Activated naive CD8-positive, alpha-beta T cell treated with anti-CD3 and anti-CD28 coated beads for 36 hours (primary cell): Measurements from ENCODE around the gene KCNT2. TPM values are rescaled to one million over a fixed set of nuclear protein-coding genes. Genes with fewer than 3 reads are reported as not detected.
"Not testable (repeated sequence)": the region's sequence is repeated elsewhere in the genome, so short reads cannot be mapped to it uniquely, and the experiment has no call there.

ENCODE experiments used
- DNase-seq: peaks from one replicate; pipeline ENCODE4 v3.0.0; 2021
- H3K27ac Mint-ChIP-seq: one replicate; pipeline ENCODE4 v1.8.0; 2022; ENCODE audit warnings: mild to moderate bottlenecking, moderate library complexity, mixed read lengths
- H3K27me3 Mint-ChIP-seq: one replicate; pipeline ENCODE4 v1.8.0; 2022; ENCODE audit warnings: mild to moderate bottlenecking, mixed read lengths
- H3K36me3 Mint-ChIP-seq: one replicate; pipeline ENCODE4 v1.8.0; 2021; ENCODE audit warnings: mild to moderate bottlenecking, mixed read lengths
- H3K4me1 Mint-ChIP-seq: one replicate; pipeline ENCODE4 v1.8.0; 2021; ENCODE audit warnings: mixed read lengths
- H3K4me3 Mint-ChIP-seq: one replicate; pipeline ENCODE4 v1.8.0; 2022; ENCODE audit warnings: mild to moderate bottlenecking, moderate library complexity, mixed read lengths
- H3K9me3 Mint-ChIP-seq: one replicate; pipeline ENCODE4 v1.8.0; 2022; ENCODE audit warnings: mixed read lengths
- total RNA-seq, 2 experiments: library from RNA; stranded (reverse); gene quantifications; one replicate each; pipeline ENCODE4 v1.2.3, GENCODE V29; 2021

The KCNT2 gene
- total RNA-seq, 2 experiments from 2014 or later: not detected

DNA sequence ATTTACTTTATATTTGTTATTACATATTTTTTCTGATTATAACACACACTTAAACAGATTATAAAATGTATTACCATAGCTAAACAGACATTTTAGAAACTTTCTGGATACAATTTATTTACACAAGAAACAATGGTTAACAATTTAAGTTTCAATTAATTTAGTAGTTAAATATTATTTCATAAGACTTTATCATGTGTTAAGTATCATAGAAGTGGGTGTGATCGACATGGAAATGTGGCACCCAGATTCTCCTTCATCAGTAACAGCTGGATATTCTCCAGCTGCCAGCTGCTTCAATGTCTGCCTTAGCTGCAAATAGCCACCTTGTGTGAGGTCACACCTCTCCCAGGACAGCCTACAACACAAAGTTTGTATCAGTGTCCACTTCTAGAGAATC lies 97.8 kb downstream of the KCNT2 start:
- Mint-ChIP-seq H3K27ac (no peak overlapping the region), H3K9me3 (no peaks in the 10 kb centered on the region), H3K4me1 (no peaks in the 10 kb centered on the region), H3K36me3 (no peaks in the 10 kb centered on the region), H3K27me3 (no peaks in the 10 kb centered on the region), H3K4me3 (no peak overlapping the region)
- DNase-seq: no peak

DNA sequence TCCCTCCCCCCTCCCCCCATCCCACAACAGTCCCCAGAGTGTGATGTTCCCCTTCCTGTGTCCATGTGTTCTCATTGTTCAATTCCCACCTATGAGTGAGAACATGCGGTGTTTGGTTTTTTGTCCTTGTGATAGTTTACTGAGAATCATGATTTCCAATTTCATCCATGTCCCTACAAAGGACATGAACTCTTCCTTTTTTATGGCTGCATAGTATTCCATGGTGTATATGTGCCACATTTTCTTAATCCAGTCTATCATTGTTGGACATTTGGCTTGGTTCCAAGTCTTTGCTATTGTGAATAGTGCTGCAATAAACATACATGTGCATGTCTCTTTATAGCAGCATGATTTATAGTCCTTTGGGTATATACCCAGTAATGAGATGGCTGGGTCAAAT lies 104.0 kb downstream of the KCNT2 start:
- H3K9me3 Mint-ChIP-seq, H3K27me3 Mint-ChIP-seq, DNase-seq, H3K36me3 Mint-ChIP-seq, H3K4me1 Mint-ChIP-seq, H3K4me3 Mint-ChIP-seq, H3K27ac Mint-ChIP-seq: not testable (repeated sequence)

DNA sequence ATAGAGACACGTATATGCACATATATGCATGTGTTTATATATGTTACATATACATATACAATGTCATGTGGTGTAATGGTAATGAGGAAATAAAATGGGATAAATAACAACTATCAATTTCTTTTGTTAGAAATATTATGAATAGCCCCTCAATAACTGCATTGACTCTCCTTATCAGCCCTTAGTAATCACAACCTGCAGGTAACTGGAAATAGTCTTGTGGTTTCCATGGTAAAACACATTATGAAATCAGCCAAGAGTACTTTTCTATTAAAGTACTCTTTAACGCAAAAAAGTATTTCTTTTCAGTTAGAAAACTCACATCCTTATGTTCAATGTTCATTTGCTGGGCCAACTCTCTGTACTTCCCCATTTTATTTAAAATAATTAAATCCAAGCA lies 105.8 kb downstream of the KCNT2 start:
- Mint-ChIP-seq H3K4me3 (no peak overlapping the region), H3K27me3 (no peaks in the 10 kb centered on the region), H3K27ac (no peak overlapping the region), H3K4me1 (no peaks in the 10 kb centered on the region), H3K36me3 (no peaks in the 10 kb centered on the region), H3K9me3 (peaks cover 2% of the 10 kb centered on the region)
- DNase-seq: no peak

DNA sequence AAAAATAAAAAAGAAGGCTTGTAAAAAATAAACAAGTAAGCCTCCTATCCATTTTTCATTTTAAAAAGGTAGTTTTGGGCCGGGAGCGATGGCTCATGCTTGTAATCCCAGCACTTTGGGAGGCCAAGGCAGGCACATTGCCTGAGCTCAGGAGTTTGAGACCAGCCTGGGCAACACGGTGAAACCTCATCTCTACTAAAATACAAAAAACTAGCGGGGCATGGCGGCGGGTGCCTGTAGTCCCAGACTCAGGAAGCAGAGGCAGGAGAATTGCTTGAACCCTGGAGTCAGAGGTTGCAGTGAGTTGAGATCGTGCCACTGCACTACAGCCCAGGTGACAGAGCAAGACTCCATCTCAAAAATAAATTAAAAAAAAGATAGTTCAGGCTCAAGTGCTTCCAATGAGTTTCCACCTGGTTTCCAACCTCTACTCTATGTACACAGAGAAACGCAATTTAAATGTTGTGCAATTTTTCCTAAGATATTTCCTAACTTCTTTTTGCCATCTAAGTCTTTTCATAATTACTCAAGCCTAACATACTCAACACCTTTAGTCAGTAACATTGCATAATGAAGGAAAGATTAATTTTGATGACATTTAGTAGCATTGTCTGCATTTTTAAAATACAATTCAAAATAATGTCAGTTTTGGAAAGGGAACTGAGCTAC lies 106.3 kb downstream of the KCNT2 start:
- Mint-ChIP-seq H3K9me3 (peaks cover 2% of the 10 kb centered on the region), H3K36me3 (no peaks in the 10 kb centered on the region), H3K4me3 (no peak overlapping the region), H3K4me1 (no peaks in the 10 kb centered on the region), H3K27me3 (no peaks in the 10 kb centered on the region), H3K27ac (no peak overlapping the region)
- DNase-seq: no peak

DNA sequence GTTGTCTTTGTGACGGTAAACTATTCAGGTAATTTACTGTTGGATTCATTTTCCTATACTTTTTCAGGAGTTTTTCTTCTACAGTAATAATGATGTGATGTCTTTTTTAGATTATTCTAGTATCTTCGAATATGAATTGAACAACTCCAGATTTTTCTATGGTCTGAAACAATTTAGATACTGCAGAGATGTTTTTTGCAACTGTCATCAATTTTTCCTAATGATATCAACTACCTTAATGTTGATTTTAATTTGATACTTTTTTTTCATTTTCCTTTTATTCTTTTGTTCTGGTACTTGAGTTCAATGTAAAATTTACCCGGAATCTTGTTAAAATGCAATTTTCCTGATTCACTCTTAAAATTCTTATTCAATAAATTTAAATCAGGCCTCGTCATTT lies 110.4 kb downstream of the KCNT2 start:
- Mint-ChIP-seq H3K27me3 (no peaks in the 10 kb centered on the region), H3K4me3 (no peak overlapping the region), H3K27ac (no peak overlapping the region), H3K4me1 (no peaks in the 10 kb centered on the region), H3K9me3 (no peaks in the 10 kb centered on the region), H3K36me3 (no peaks in the 10 kb centered on the region)
- DNase-seq: no peak

DNA sequence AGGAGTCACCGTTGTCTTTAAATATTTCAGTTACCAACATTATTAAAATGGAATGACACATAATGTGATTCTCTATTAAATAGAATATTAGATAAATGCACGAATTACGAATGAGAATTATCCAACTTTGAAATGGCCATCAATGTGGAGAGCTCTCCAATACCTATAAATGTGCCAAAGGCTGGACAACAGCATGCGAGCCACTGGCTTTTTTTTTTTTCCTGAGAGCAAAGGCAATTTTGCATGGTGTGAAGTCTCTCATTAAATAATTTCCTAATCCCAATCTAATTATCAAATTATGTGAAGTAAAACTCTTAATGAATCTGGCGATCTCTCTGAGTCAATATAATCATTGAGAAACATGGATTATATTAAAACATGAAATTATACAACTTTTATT lies 113.5 kb downstream of the KCNT2 start:
- Mint-ChIP-seq H3K36me3 (no peaks in the 10 kb centered on the region), H3K4me3 (no peak overlapping the region), H3K27me3 (no peaks in the 10 kb centered on the region), H3K4me1 (no peaks in the 10 kb centered on the region), H3K9me3 (no peaks in the 10 kb centered on the region), H3K27ac (no peak overlapping the region)
- no peak for DNase-seq

DNA sequence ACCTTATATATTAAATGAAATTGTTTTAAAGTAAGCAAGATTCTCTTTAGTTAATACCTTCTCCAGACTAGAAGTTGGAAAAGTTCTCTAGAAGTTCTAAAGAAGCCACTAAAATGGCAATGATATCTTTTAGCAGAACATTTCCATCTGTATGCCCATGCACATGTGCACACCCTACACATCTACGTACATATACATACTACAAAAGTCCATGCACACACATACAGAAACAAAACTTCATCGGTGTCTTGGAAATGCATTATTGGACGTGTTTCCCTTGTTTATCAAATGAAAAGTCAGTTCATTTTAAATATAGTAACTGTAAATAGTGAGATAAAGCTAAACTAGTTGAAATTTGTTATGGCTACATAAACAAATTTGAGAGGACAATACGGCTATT lies 114.4 kb downstream of the KCNT2 start:
- Mint-ChIP-seq H3K27ac (no peak overlapping the region), H3K9me3 (no peaks in the 10 kb centered on the region), H3K4me3 (no peak overlapping the region), H3K36me3 (no peaks in the 10 kb centered on the region), H3K4me1 (no peaks in the 10 kb centered on the region), H3K27me3 (no peaks in the 10 kb centered on the region)
- DNase-seq: no peak

DNA sequence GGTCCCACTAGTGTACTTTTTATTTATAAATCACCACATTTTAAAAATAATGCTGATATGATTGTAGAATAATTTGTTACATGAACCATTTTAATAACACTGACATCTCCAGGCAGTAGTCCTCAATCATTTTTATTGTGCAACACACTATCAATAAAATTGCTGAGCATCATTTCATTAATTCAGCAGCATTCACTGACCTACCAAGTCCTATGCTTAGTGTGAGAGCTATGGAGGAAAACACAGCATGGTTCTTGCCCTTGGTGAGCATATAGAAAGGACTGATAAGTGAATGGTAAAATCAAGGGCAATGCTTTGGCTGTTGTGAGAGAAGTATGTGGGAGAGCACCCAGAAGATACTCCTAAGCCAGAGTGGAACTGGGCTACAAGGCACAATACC lies 119.7 kb downstream of the KCNT2 start:
- DNase-seq: no peak
- Mint-ChIP-seq H3K36me3 (no peaks in the 10 kb centered on the region), H3K4me3 (no peak overlapping the region), H3K27ac (no peak overlapping the region), H3K4me1 (no peaks in the 10 kb centered on the region), H3K9me3 (peaks cover 2% of the 10 kb centered on the region), H3K27me3 (no peaks in the 10 kb centered on the region)

DNA sequence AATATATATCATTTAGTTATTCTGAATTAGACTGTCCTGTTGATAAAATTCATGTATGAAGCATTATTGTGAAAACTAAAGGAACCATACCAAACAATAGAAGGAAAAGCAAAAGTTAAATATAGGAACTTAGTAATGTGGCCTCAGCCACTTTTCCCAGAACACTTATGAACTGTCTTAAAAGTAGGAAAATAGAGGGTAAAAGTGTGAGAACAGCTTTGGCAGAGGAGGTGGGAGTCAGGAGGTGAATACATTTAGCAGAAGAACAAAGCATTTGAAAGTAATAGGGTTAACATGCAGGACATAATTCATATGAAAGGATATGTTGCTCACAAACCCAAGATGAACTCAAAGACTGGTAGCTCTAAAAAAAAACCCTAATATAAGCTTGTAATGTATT lies 121.9 kb downstream of the KCNT2 start:
- Mint-ChIP-seq H3K27ac (no peak overlapping the region), H3K36me3 (no peaks in the 10 kb centered on the region), H3K4me3 (no peak overlapping the region), H3K9me3 (peaks cover 2% of the 10 kb centered on the region), H3K27me3 (no peaks in the 10 kb centered on the region), H3K4me1 (no peaks in the 10 kb centered on the region)
- no peak for DNase-seq

DNA sequence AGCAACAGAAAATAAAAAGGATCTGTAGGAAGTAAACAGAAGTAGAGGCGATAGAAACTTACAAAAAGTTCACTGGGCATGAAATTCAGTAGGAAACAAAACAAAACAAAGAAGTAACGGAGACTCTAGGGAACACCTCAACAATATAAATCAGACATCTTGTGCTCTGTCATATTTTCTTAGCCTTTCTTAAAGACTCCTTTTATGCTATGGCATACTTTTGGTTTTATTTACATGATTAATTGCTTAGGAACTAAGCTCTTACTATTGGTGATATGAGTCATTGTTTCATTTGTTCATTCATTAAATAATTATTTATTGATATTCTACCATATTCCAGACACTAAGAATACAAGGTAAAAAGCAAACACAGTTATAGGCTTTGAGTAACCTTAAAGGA lies 126.6 kb downstream of the KCNT2 start:
- no peaks in the 10 kb centered on the region for H3K27me3 Mint-ChIP-seq
- H3K27ac Mint-ChIP-seq: no peak overlapping the region
- H3K4me3 Mint-ChIP-seq: no peak overlapping the region
- H3K4me1 Mint-ChIP-seq: no peaks in the 10 kb centered on the region
- DNase-seq: no peak
- H3K9me3 Mint-ChIP-seq: peaks cover 2% of the 10 kb centered on the region
- H3K36me3 Mint-ChIP-seq: no peaks in the 10 kb centered on the region

DNA sequence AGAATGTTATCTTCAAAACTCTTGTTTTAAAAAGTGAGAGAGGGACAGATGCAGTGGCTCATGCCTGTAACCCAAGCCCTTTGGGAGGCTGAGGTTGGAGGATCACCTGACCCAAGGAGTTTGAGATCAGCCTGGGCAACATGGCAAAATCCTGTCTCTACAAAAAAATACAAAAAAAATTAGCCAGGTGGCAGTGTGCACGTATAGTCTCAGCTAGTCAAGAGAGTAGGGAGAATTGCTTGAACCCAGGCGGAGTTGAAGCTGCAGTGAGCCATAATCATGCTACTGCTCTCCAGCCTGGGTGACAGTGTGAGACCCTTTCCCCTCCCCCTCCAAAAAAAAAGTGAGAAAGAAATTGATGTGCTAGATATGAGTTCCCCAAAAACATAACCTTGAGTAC lies 131.0 kb downstream of the KCNT2 start:
- Mint-ChIP-seq H3K4me1 (no peaks in the 10 kb centered on the region), H3K9me3 (no peaks in the 10 kb centered on the region), H3K36me3 (no peaks in the 10 kb centered on the region)

DNA sequence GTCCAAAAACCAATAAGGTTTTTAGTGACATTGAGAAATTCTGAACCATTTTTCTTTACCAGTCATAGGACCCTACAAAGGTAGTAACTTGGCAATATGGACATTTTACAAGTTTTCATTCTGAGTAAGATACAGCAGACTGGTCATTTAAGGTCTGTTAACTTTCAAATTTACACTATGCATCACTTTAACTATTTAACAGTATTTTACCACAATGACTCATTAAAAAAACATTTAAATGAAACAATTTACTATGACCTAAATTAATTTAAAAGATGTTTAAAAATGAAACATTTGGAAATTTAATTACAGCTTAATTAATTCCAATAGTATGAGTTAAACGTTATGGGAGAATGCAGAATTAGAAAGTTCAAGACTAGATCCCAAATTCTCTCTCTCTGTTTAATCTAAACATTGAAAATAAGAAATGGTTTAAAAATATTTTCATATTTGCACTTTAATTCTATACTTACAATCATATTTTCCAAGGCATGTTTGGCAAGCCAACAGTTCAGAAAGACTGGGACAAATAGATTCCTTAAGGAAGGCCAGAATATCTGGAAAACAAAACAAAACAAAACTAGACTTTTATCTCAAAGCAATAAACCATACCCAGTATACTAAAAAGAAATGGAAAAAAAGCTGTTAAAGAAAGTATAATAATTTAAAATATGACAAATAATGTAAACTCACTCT lies 140.9 kb downstream of the KCNT2 start:
- Mint-ChIP-seq H3K27me3 (no peaks in the 10 kb centered on the region), H3K9me3 (no peaks in the 10 kb centered on the region), H3K36me3 (no peaks in the 10 kb centered on the region), H3K27ac (no peak overlapping the region), H3K4me3 (no peak overlapping the region), H3K4me1 (no peaks in the 10 kb centered on the region)
- no peak for DNase-seq

More for the DNA sequence above, 131.0 kb downstream of the KCNT2 start:
- no peak for DNase-seq
- H3K4me3 Mint-ChIP-seq: no peak overlapping the region
- H3K27me3 Mint-ChIP-seq: no peaks in the 10 kb centered on the region
- no peak overlapping the region for H3K27ac Mint-ChIP-seq

DNA sequence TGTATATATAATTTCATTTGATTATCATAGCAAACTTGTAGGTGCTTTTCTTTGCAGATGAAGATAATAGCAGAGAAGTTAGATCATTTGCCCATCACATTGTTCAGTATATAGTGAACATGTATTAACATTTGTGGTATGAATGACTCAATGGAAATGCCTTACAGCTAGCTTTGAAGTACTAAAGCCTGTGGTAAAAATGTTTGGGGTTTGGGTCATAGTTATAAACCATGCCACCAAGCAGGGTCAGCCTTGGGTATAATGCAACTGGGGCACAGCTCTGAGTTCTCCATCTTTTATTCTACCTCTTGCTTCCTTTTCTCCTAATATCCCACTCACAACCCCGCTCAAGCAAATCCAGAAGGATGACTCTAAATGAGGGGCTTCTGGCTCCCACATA lies 141.6 kb downstream of the KCNT2 start:
- no peak overlapping the region for H3K27ac Mint-ChIP-seq
- no peak overlapping the region for H3K4me3 Mint-ChIP-seq
- no peaks in the 10 kb centered on the region for H3K9me3 Mint-ChIP-seq
- H3K27me3 Mint-ChIP-seq: no peaks in the 10 kb centered on the region
- DNase-seq: no peak
- H3K36me3 Mint-ChIP-seq: no peaks in the 10 kb centered on the region
- H3K4me1 Mint-ChIP-seq: no peaks in the 10 kb centered on the region

DNA sequence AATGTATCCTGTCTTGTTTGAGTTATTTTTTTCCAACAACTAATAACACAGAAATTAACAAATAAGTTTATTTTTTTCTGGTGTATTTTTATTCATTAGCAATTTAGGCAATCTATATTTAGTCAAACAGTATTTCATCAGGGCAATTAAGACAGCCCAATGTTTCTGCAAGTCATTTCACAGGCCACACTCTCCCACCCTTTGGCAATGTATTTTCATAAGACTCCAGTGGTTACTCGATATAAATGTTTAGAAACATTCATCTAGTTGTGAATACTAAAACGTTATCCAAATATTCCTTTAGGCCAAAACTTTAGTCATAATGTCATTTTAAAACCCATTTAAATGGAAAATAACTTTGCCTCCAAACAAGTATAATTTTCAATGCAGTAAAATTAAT lies 142.1 kb downstream of the KCNT2 start:
- no peak for DNase-seq
- Mint-ChIP-seq H3K27me3 (no peaks in the 10 kb centered on the region), H3K36me3 (no peaks in the 10 kb centered on the region), H3K9me3 (no peaks in the 10 kb centered on the region), H3K4me1 (no peaks in the 10 kb centered on the region), H3K27ac (no peak overlapping the region), H3K4me3 (no peak overlapping the region)

DNA sequence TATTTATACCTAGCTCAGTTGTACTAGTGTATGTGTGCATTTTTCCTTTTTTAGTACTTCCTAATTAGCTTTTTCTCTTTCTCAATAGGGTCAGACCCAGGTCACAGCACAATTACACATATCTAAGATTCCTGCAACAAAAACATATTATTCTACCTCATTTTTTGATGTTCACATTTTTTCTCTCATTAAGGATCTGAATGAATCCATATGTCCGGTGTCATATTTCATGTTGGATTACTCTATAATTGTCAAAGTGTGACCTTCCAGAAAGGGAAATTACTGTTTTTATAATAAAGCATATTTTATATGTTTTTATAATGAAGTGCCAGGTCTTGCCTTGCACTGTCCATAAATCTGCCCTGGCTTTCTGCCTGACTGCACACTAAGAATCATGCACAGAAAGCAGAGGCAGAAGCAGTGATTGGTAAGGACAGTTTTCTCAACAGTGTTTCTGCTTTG lies 143.7 kb downstream of the KCNT2 start:
- Mint-ChIP-seq H3K4me1 (no peaks in the 10 kb centered on the region), H3K27me3 (no peaks in the 10 kb centered on the region), H3K27ac (no peak overlapping the region)

DNA sequence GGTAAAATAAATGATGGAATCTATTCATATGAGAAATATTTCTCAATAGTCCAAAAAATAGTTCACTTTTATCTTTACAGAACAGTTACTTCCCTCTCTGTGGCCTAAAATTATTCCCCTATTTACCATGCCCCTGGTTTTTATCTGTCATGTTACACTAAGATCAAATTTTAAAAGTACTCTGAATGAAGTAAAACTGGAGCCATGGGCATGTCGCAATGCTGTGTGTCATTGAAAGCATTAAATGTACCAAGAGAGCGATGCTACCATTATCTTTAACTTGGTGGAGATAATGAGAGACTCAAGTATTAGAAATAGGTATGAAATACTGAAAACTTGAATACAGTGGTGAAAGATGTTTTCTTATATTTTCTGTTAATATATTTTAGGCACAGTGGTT lies 146.2 kb downstream of the KCNT2 start:
- DNase-seq: no peak
- Mint-ChIP-seq H3K4me3 (no peak overlapping the region), H3K9me3 (no peaks in the 10 kb centered on the region)

More for the DNA sequence above, 143.7 kb downstream of the KCNT2 start:
- Mint-ChIP-seq H3K4me3 (no peak overlapping the region), H3K9me3 (no peaks in the 10 kb centered on the region), H3K36me3 (no peaks in the 10 kb centered on the region)
- no peak for DNase-seq

More for the DNA sequence above, 146.2 kb downstream of the KCNT2 start:
- H3K36me3 Mint-ChIP-seq: no peaks in the 10 kb centered on the region
- H3K4me1 Mint-ChIP-seq: no peaks in the 10 kb centered on the region
- no peaks in the 10 kb centered on the region for H3K27me3 Mint-ChIP-seq
- H3K27ac Mint-ChIP-seq: no peak overlapping the region
